ENCODE data around the gene GRIN1. TPM values are rescaled to one million over a fixed set of nuclear protein-coding genes. Genes with fewer than 3 reads are reported as not detected.
A peak's percentile ranks its signal among the peaks of the same experiment; 100 is the strongest.

Gene GRIN1
- total and polyA plus RNA-seq, 2 of the 8 experiments (the other 6 are each of a cell fraction or from before 2014, with no cell fraction given), result 0.48 to 2.1 TPM

GRCh38 chr9:137167277-137167746 lies 28.4 kb downstream of the GRIN1 start:
- Histone ChIP-seq H3K36me3 (ENCODE audit: control insufficient read depth in 2 of 4, insufficient read depth in 4 of 4, low read length in 3 of 4) (no peaks in the 10 kb centered on the region; a peak in 1 of 8 replicates), H3K56ac (replicated peaks; ENCODE audit: insufficient read length, low read depth, low read length) (no peak overlapping the region), H3K23ac (ENCODE audit: insufficient read length) (no peak overlapping the region), H3K27me3 (replicated peaks in 1 of 4; ENCODE audit: control insufficient read depth in 3 of 4, extremely low read depth in 1 of 4, insufficient read depth in 3 of 4, low read length in 3 of 4) (peaks cover 54 to 99% (median 85%) of the 10 kb centered on the region in 4 experiments), H2AK5ac (ENCODE audit: low read depth, low read length) (no peak overlapping the region), H2BK5ac (ENCODE audit: low read depth, low read length) (no peak overlapping the region), H2BK120ac (replicated peaks; ENCODE audit: low read depth, low read length) (no peak overlapping the region), H3K27ac (ENCODE audit: low read depth, low read length) (no peak overlapping the region), H3K79me1 (ENCODE audit: low read depth, low read length) (no peaks in the 10 kb centered on the region; the same call in 1 of the 2 replicates), H3K9ac (replicated peaks in 1 of 4; ENCODE audit: extremely low read depth in 1 of 4, low read depth in 3 of 4, low read length in 3 of 4) (no peak overlapping the region), H3K4me2 (ENCODE audit: insufficient read depth in 1 of 2, low read depth in 2 of 2, low read length in 2 of 2) (peak overlapping the region; percentile 68 to 96; a peak in 3 of 4 replicates), H2BK20ac (ENCODE audit: low read length) (no peak overlapping the region), H4K91ac (replicated peaks; ENCODE audit: insufficient read length, low read length) (no peak overlapping the region), H3K14ac (ENCODE audit: insufficient read length) (no peak overlapping the region), H2BK12ac (ENCODE audit: low read depth, low read length) (no peak overlapping the region), H4K8ac (ENCODE audit: extremely low read depth, insufficient read depth, low read length) (no peak overlapping the region), H3K4me1 (replicated peaks in 1 of 4; ENCODE audit: control insufficient read depth in 3 of 4, insufficient read depth in 4 of 4, low read length in 3 of 4) (peaks cover 0 to 23% (median 15%) of the 10 kb centered on the region in 4 experiments; a peak in 6 of 7 replicates), H3K4me3 (ENCODE audit: extremely low read depth in 1 of 4, insufficient read depth in 2 of 4, low read depth in 3 of 4, low read length in 4 of 4) (peak overlapping the region in 1 of 4 experiments; percentile 65; a peak in 2 of 8 replicates), H2BK15ac (ENCODE audit: low read length) (no peak overlapping the region), H4K5ac (ENCODE audit: insufficient read length, low read depth, low read length) (no peak overlapping the region), H4K20me1 (replicated peaks in 1 of 2; ENCODE audit: control insufficient read depth in 1 of 2, insufficient read depth in 2 of 2, low read length in 2 of 2) (peaks cover 0 to 13% of the 10 kb centered on the region in 2 experiments), H2AFZ (ENCODE audit: low read length) (no peak overlapping the region), H3K4ac (replicated peaks; ENCODE audit: insufficient read length, low read depth, low read length) (no peak overlapping the region), H3K79me2 (ENCODE audit: control insufficient read depth in 1 of 2, insufficient read depth in 2 of 2, low read length in 2 of 2) (no peaks in the 10 kb centered on the region), H3K18ac (ENCODE audit: extremely low read depth, low read length) (no peak overlapping the region), H3K23me2 (ENCODE audit: low read depth, low read length) (peaks cover 15% of the 10 kb centered on the region; the same call in 1 of the 2 replicates), H3K9me3 (ENCODE audit: insufficient read depth in 2 of 2, low read depth in 1 of 2, low read length in 1 of 2) (no peaks in the 10 kb centered on the region)
- CTCF ChIA-PET (ENCODE audit: partially characterized antibody), result interaction anchor here (1.0 kb wide), 1 partner anchor 104 kb away, joined by 4 read pairs; no protein-coding TSS in a partner anchor
- FAIRE-seq, result no peak
- WGBS, 2 experiments (ENCODE audit: extremely low coverage in 1 of 2, insufficient coverage in 1 of 2, insufficient read length in 1 of 2, insufficient replicate concordance in 2 of 2, low coverage in 1 of 2, low lambda C conversion rate in 2 of 2, missing lambda C conversion rate in 1 of 2), result 32% methylated on average over 17 of the region's 44 CpGs; no CpG with 5 or more reads in 1 of the 2 experiments
- POLR2A ChIA-PET (ENCODE audit: partially characterized antibody), result interaction anchor here (1.0 to 3.0 kb wide), 3 partner anchors 8 to 43 kb away, joined by 3 to 14 read pairs (median 5); no protein-coding TSS in a partner anchor
- DNase-seq (ENCODE audit: low read depth in 1 of 2, low spot score in 2 of 2), result no peak
- no peak for TF ChIP-seq EZH2 (IDR thresholded peaks at IDR 0.05; ENCODE audit: low read depth, low read length, severe bottlenecking)
- TF ChIP-seq SIX5 (IDR thresholded peaks at IDR 0.05; ENCODE audit: low read depth, low read length), result no peak
- no peak for TF ChIP-seq BACH1 (IDR thresholded peaks at IDR 0.05; ENCODE audit: low read length)
- no peak for TF ChIP-seq KDM1A (IDR thresholded peaks at IDR 0.05; ENCODE audit: borderline replicate concordance, low read length)
- no peak for TF ChIP-seq BCL11A (IDR thresholded peaks at IDR 0.05; ENCODE audit: low read depth in 2 of 2, low read length in 2 of 2)
- TF ChIP-seq, protein P1, sequence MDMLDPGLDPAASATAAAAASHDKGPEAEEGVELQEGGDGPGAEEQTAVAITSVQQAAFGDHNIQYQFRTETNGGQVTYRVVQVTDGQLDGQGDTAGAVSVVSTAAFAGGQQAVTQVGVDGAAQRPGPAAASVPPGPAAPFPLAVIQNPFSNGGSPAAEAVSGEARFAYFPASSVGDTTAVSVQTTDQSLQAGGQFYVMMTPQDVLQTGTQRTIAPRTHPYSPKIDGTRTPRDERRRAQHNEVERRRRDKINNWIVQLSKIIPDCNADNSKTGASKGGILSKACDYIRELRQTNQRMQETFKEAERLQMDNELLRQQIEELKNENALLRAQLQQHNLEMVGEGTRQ (IDR thresholded peaks at IDR 0.05; ENCODE audit: low read length), result no peak
- no peak for TF ChIP-seq MAFK (IDR thresholded peaks at IDR 0.05; ENCODE audit: low read depth, low read length)
- no peak for TF ChIP-seq RBBP5 (IDR thresholded peaks at IDR 0.05; ENCODE audit: borderline replicate concordance, low read depth, low read length)
- TF ChIP-seq FOSL1 (IDR thresholded peaks at IDR 0.05; ENCODE audit: insufficient read depth, low read depth, low read length), result no peak
- no peak for TF ChIP-seq CEBPB (IDR thresholded peaks at IDR 0.05; ENCODE audit: low read depth, low read length)
- no peak for TF ChIP-seq PHF8 (conservative IDR thresholded peaks at IDR 0.05; ENCODE audit: low read depth, low read length)
- TF ChIP-seq RFX5 (IDR thresholded peaks at IDR 0.05; ENCODE audit: borderline replicate concordance, low read depth, low read length), result no peak
- TF ChIP-seq POLR2AphosphoS5 (IDR thresholded peaks at IDR 0.05; ENCODE audit: low read depth, low read length), result no peak

Measured in H1 (cell line).